Ovary (tissue), 3 donors: ENCODE measurements around the gene ANKRD27.

Experiments used
- POLR2A ChIP-seq: fragments of 450-650 bp; IDR thresholded peaks from one replicate; pipeline ENCODE4 v1.6.1; 2017; ENCODE audit warnings: antibody characterized with exemption, mild to moderate bottlenecking, moderate library complexity
- TF ChIP-seq, protein P1 (sequence below), 3 donors: fragments of 450-650 bp in 2 of 3; fragments of 200-600 bp in 1 of 3; IDR thresholded peaks; one replicate each; pipeline versions ENCODE4 v1.5.1 to v1.8.0; 2016 to 2022; ENCODE audit warnings: antibody characterized with exemption in 3 of 3, mild to moderate bottlenecking in 1 of 3
- donor health status: DM: no; HTN: no; CAD: no.

- TF ChIP-seq, protein P1, sequence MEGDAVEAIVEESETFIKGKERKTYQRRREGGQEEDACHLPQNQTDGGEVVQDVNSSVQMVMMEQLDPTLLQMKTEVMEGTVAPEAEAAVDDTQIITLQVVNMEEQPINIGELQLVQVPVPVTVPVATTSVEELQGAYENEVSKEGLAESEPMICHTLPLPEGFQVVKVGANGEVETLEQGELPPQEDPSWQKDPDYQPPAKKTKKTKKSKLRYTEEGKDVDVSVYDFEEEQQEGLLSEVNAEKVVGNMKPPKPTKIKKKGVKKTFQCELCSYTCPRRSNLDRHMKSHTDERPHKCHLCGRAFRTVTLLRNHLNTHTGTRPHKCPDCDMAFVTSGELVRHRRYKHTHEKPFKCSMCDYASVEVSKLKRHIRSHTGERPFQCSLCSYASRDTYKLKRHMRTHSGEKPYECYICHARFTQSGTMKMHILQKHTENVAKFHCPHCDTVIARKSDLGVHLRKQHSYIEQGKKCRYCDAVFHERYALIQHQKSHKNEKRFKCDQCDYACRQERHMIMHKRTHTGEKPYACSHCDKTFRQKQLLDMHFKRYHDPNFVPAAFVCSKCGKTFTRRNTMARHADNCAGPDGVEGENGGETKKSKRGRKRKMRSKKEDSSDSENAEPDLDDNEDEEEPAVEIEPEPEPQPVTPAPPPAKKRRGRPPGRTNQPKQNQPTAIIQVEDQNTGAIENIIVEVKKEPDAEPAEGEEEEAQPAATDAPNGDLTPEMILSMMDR (IDR thresholded peaks at IDR 0.05): no peak
- TF ChIP-seq POLR2A: no peak
Measured at GRCh38 chr19:32627714-32628270, 47.2 kb downstream of the ANKRD27 start.
